ENCODE data around the gene CNDP1.

GRCh38 chr18:74631212-74631611 lies 96.9 kb downstream of the CNDP1 start:
- TF ChIP-seq CTCF (IDR thresholded peaks at IDR 0.05) (no peak), POLR2A (IDR thresholded peaks at IDR 0.05) (no peak)
